DND-41 (cell line): ENCODE data around the gene IBA57.

Experiments used
- ATAC-seq: fragments of 200-7000 bp; cut with Tn5 transposase; 3 replicates; pipeline ENCODE4 v1.9.1; 2021; ENCODE audit warnings: low read depth; ENCODE audit not compliant: insufficient read depth
- DNase-seq: peaks from one replicate; pipeline ENCODE4 v3.0.0-alpha.2; 2020
- H2AFZ ChIP-seq: 2 replicates; pipeline ENCODE4 v1.6.0; 2012; ENCODE audit warnings: low read depth, low read length
- H3K27ac ChIP-seq: 2 replicates; pipeline ENCODE4 v1.5.1; 2012; ENCODE audit warnings: low read length, inconsistent platforms
- H3K27me3 ChIP-seq: fragments of 200-600 bp; sonication (generic); 2 replicates; pipeline ENCODE4 v1.6.0; 2012; ENCODE audit warnings: low read length, mild to moderate bottlenecking, inconsistent platforms; ENCODE audit not compliant: insufficient read depth, poor library complexity
- H3K36me3 ChIP-seq: 2 replicates; pipeline ENCODE4 v1.5.1; 2012; ENCODE audit warnings: low read length, inconsistent platforms; ENCODE audit not compliant: insufficient read depth
- H3K4me1 ChIP-seq: 2 replicates; pipeline ENCODE4 v1.5.1; 2012; ENCODE audit warnings: mild to moderate bottlenecking, low read length; ENCODE audit not compliant: insufficient read depth
- H3K4me2 ChIP-seq: 2 replicates; pipeline ENCODE4 v1.6.0; 2012; ENCODE audit warnings: mild to moderate bottlenecking, moderate library complexity, low read length, inconsistent platforms; ENCODE audit not compliant: insufficient read depth
- H3K4me3 ChIP-seq, 2 experiments: fragments of 200-600 bp in 1 of 2; shearing (Covaris generic) in 1 of 2; 2 replicates each; pipeline ENCODE4 v1.5.1; 2012 to 2016; ENCODE audit warnings: inconsistent platforms in 2 of 2, low read length in 2 of 2, mild to moderate bottlenecking in 2 of 2, low read depth in 1 of 2, moderate library complexity in 1 of 2
- H3K79me2 ChIP-seq: 2 replicates; pipeline ENCODE4 v1.6.0; 2012; ENCODE audit warnings: low read length, inconsistent platforms; ENCODE audit not compliant: insufficient read depth
- H3K9ac ChIP-seq: 2 replicates; pipeline ENCODE4 v1.6.0; 2012; ENCODE audit warnings: low read depth, mild to moderate bottlenecking, inconsistent platforms, low read length, moderate library complexity
- H3K9me3 ChIP-seq: 2 replicates; pipeline ENCODE4 v1.5.1; 2012; ENCODE audit warnings: low read length, moderate library complexity, mild to moderate bottlenecking, inconsistent platforms; ENCODE audit not compliant: insufficient read depth, severe bottlenecking
- H4K20me1 ChIP-seq: 2 replicates; pipeline ENCODE4 v1.6.0; 2012; ENCODE audit warnings: low read length; ENCODE audit not compliant: insufficient read depth
- CTCF ChIP-seq: IDR thresholded peaks from 2 replicates; pipeline ENCODE4 v1.5.1; 2012; ENCODE audit warnings: borderline replicate concordance, low read length, moderate library complexity, mild to moderate bottlenecking; ENCODE audit not compliant: poor library complexity, severe bottlenecking; ENCODE audit errors: extremely low read depth
- EZH2 ChIP-seq: IDR thresholded peaks from 3 replicates; pipeline ENCODE4 v1.6.1; 2012; ENCODE audit warnings: borderline replicate concordance, low read depth, mild to moderate bottlenecking, moderate library complexity, low read length, inconsistent platforms; ENCODE audit not compliant: severe bottlenecking

IBA57 gene

GRCh38 chr1:228142701-228143136, 22.9 kb upstream of the IBA57 start:
- TF ChIP-seq EZH2 (no peak), CTCF (no peak)
- Histone ChIP-seq H3K4me3 (peak overlapping the region in 1 of 2 experiments; percentile 99; a peak in 2 of 4 replicates), H3K27ac (peak overlapping the region; percentile 88), H3K27me3 (no peaks in the 10 kb centered on the region), H3K9ac (peak overlapping the region; percentile 92), H3K9me3 (no peaks in the 10 kb centered on the region), H3K79me2 (peaks cover 74% of the 10 kb centered on the region), H4K20me1 (peaks cover 75% of the 10 kb centered on the region), H2AFZ (no peak overlapping the region), H3K36me3 (peaks cover 67% of the 10 kb centered on the region), H3K4me1 (peaks cover 45% of the 10 kb centered on the region), H3K4me2 (peak overlapping the region; percentile 95)
- DNase-seq (no peak), ATAC-seq (no peak)

- Histone ChIP-seq H3K36me3 (peaks cover 76% of the 10 kb centered on the region), H3K9ac (peak overlapping the region; percentile 92; the same call in 1 of the 2 replicates), H3K9me3 (no peaks in the 10 kb centered on the region), H3K4me2 (peak overlapping the region; percentile 95; the same call in 1 of the 2 replicates), H3K4me1 (peaks cover 45% of the 10 kb centered on the region), H3K27ac (peak overlapping the region; percentile 88), H4K20me1 (peaks cover 82% of the 10 kb centered on the region), H3K27me3 (no peaks in the 10 kb centered on the region), H3K79me2 (peaks cover 74% of the 10 kb centered on the region), H3K4me3 (no peak overlapping the region), H2AFZ (no peak overlapping the region)
- TF ChIP-seq EZH2, result no peak
- TF ChIP-seq CTCF, result no peak
- ATAC-seq (no peak), DNase-seq (no peak)
Observed at GRCh38 chr1:228143480-228144192, 22.0 kb upstream of the IBA57 start.

- no peak for ATAC-seq
- Histone ChIP-seq H3K9me3 (no peaks in the 10 kb centered on the region), H3K27me3 (no peaks in the 10 kb centered on the region), H3K36me3 (peaks cover 84% of the 10 kb centered on the region), H3K4me2 (peak overlapping the region; percentile 95; the same call in 1 of the 2 replicates), H3K4me1 (peaks cover 41% of the 10 kb centered on the region), H3K4me3 (no peak overlapping the region), H3K9ac (peak overlapping the region; percentile 8; the same call in 1 of the 2 replicates), H3K79me2 (peaks cover 74% of the 10 kb centered on the region), H3K27ac (no peak overlapping the region), H2AFZ (no peak overlapping the region), H4K20me1 (peaks cover 86% of the 10 kb centered on the region)
- peak; percentile 27 for DNase-seq
- TF ChIP-seq EZH2 (no peak), CTCF (no peak)
Observed at GRCh38 chr1:228144193-228144992, 21.2 kb upstream of the IBA57 start.
